Astrocyte of the spinal cord (primary cell): ENCODE data around the gene MICB.
"Not testable (repeated sequence)": the region's sequence is repeated elsewhere in the genome, so short reads cannot be mapped to it uniquely, and the experiment has no call there.

Experiments used
- DNase-seq: peaks from one replicate; pipeline ENCODE4 v3.0.0; 2011; ENCODE audit warnings: low read depth, low spot score
- H3K4me3 ChIP-seq: 2 replicates; pipeline ENCODE4 v1.5.1; 2011; ENCODE audit warnings: low read depth, mild to moderate bottlenecking, low read length, moderate library complexity
- in situ Hi-C: cut with HindIII; loops from 2 replicates; pipeline ENCODE4 v1.10.0; 2017; ENCODE audit warnings: low sequenced_read_pairs
- TF ChIP-seq, protein P1 (sequence below): IDR thresholded peaks from 2 replicates; pipeline ENCODE4 v1.5.1; 2012; ENCODE audit warnings: low read depth, mild to moderate bottlenecking, low read length, inconsistent platforms

The MICB gene

DNA sequence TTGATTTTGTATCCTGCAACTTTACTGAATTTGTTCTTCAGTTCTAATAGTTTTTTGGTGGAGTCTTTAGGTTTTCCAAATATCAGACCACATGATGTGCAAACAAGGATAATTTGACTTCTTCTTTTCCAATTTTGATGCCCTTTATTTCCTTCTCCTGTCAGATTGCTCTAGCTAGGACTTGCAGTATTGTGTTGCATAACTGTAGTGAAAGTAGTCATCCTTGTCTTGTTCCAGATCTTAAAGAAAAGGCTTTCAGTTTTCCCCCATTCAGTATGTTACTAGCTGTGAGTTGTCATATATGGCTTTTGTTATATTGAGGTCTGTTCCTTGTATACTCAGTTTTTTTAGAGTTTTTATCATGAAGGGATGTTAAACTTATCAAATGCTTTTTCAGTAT is 4.6 kb downstream of the MICB start:
- TF ChIP-seq, protein P1, sequence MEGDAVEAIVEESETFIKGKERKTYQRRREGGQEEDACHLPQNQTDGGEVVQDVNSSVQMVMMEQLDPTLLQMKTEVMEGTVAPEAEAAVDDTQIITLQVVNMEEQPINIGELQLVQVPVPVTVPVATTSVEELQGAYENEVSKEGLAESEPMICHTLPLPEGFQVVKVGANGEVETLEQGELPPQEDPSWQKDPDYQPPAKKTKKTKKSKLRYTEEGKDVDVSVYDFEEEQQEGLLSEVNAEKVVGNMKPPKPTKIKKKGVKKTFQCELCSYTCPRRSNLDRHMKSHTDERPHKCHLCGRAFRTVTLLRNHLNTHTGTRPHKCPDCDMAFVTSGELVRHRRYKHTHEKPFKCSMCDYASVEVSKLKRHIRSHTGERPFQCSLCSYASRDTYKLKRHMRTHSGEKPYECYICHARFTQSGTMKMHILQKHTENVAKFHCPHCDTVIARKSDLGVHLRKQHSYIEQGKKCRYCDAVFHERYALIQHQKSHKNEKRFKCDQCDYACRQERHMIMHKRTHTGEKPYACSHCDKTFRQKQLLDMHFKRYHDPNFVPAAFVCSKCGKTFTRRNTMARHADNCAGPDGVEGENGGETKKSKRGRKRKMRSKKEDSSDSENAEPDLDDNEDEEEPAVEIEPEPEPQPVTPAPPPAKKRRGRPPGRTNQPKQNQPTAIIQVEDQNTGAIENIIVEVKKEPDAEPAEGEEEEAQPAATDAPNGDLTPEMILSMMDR = no peak
- H3K4me3 ChIP-seq = no peak overlapping the region
- no peak for DNase-seq
- in situ Hi-C loops = no loop called here

DNA sequence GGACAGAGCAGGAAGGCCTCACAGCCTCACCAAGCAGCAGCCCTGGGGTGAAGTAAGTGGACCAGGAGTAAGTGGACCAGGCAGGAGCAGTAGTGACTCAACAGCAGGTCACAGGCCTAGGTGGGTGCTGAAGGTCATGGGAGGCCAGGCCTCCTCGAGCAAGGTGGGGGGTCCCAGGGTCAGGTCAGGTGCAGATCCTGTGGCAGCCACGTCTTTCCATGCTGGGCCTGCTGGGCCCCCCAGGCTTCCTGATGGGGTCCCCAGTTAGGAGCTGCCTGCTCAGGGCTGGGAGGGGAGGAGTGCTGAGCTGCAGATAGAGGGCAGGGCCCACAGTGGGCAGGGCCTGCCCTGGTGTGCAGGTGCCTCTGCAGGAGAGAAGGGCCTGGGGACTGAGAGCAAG is 11.1 kb downstream of the MICB start:
- H3K4me3 ChIP-seq, in situ Hi-C loops, DNase-seq: not testable (repeated sequence)

DNA sequence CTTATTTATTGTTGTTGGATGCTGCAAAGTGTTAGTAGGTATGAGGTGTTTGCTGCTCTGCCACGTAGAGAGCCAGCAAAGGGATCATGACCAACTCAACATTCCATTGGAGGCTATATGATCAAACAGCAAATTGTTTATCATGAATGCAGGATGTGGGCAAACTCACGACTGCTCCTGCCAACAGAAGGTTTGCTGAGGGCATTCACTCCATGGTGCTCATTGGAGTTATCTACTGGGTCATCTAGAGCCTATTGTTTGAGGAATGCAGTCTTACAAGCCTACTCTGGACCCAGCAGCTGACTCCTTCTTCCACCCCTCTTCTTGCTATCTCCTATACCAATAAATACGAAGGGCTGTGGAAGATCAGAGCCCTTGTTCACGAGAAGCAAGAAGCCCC is 12.1 kb downstream of the MICB start:
- in situ Hi-C loops = no loop called here
- no peak overlapping the region for H3K4me3 ChIP-seq
- TF ChIP-seq, protein P1 = no peak
- no peak for DNase-seq

DNA sequence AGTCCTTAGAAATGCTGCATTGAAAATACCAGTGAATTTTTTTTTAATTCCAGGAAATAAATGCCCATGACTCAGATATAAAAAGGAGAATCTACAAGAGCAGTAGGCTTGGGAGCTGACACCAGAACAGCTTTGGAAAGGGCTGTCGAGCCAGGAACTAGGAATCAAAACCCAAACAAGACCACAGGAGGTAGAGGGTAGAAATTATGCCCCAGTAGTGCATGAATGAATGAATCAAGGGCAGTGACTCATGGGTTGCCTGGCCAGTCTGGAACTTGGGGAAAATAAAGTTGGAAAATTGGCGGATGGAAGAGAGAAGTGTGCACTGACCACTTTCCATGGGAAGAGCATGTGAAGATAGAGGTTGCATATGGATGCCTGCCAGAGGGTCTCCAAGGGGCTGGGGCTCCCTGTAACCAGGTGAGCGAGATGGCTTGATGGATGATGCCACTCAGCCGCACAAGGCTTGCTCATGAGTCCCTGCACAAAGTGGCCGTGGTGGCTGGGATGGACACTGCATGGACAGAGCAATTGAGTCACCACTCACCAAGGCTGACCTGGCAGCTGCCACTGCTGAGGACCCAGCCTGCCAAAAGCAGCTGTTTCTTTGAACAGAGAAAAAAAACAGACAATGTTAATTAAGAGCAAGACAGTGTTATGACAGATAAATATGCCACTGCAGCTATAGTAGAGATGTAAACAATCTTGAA is 15.7 kb downstream of the MICB start:
- in situ Hi-C loops = no loop called here
- no peak overlapping the region for H3K4me3 ChIP-seq
- DNase-seq = no peak
- TF ChIP-seq, protein P1 = no peak

DNA sequence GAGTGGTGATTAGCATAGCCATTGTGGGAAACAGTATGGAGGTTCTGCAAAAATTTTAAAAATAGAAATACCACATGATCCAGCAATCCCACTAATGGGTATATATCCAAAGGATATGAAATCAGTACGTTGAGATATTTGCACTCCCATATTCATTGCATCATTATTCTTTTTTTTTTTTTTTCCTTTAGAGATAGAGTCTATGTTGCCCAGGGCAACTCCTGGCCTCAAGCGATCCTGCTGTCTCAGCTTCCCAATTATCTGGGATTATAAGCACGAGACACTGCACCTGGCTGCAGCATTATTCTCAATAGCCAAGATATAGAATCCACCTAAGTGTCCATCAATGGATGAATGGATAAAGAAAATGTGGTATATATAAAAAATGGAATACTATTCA is 23.9 kb downstream of the MICB start:
- TF ChIP-seq, protein P1 = no peak
- H3K4me3 ChIP-seq = no peak overlapping the region
- DNase-seq = no peak
- in situ Hi-C loops = no loop called here

DNA sequence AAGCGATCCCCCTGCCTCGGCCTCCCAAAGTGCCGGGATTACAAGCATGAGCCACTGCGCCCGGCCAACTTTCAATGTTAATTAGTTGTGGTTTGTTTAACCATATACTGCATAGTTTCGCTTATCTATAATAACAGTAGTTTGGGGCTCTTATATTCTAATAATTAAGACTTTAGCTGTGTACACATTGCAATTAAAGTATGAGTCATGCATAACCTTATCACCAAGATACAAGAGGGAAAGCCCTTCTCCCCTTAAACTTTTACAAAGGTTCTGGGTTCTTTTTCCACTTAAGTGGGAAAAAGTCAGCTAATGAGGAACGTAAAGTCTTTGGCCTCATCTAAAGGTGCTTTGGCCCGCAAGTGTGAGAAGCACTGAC is 27.6 kb downstream of the MICB start:
- H3K4me3 ChIP-seq = no peak overlapping the region
- DNase-seq = no peak
- in situ Hi-C loops = no loop called here
- TF ChIP-seq, protein P1 = no peak

DNA sequence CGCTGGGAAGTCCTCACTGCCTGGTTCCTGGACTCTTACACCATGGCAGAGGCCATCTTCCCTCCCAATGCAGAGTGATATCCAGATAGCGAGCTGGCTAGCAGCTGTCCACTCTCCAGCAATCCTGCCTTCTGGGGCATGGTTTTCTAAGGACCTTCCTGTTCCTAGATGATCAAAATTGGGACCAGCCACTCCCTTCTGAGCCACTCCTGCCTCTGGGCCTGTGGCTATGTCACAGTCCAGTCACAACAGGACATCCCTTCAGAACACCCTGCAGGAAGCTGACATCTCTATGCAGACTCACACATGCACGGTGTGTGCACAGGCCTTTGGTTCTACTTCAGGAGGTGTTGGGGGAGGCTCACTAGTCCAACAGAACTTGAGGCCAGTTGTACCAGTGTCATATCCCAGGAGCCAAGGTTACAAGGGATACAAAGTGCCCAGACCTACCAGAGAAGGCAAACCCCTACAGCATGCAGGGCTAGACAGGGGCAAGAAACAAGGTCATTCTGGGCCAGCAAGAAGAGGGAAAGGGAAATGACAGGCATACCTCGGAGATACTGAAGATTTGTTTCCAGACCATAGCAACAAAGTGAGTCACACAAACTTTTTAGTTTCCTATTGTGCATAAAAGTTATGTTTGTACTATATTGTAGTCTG is 28.1 kb downstream of the MICB start:
- DNase-seq = peak; percentile 18
- TF ChIP-seq, protein P1 = no peak
- no peak overlapping the region for H3K4me3 ChIP-seq
- in situ Hi-C loops = no loop called here
